Measurements from ENCODE around the gene PTTG2. TPM values are rescaled to one million over a fixed set of nuclear protein-coding genes. Genes with fewer than 3 reads are reported as not detected.

PTTG2 gene
- polyA plus RNA-seq, 1 donor = not detected

Other genes starting within 250 kb of the PTTG2 start
- 11.6 TPM for gene PGM2, start 133.7 kb upstream of the PTTG2 start, polyA plus RNA-seq (ENCODE audit: insufficient read length)
- gene TBC1D1, start 69.3 kb upstream of the PTTG2 start, polyA plus RNA-seq (ENCODE audit: insufficient read length) = 51.4 TPM